Transverse colon (tissue), 4 donors: ENCODE measurements around the gene MTREX.

Source experiments
- EP300 ChIP-seq: sonication (generic); formaldehyde crosslinking; IDR thresholded peaks from one replicate; pipeline ENCODE4 v1.6.1; 2017; ENCODE audit warnings: antibody characterized with exemption, low read depth
- POLR2A ChIP-seq: fragments of 450-650 bp; IDR thresholded peaks from one replicate; pipeline ENCODE4 v1.6.1; 2016; ENCODE audit warnings: antibody characterized with exemption, mild to moderate bottlenecking, moderate library complexity
- POLR2AphosphoS5 ChIP-seq, 3 donors: sonication (generic); formaldehyde crosslinking; IDR thresholded peaks; one replicate each; pipeline ENCODE4 v1.6.1; 2016; ENCODE audit warnings: antibody characterized with exemption in 3 of 3
- TF ChIP-seq, protein P1 (sequence below), 5 experiments: fragments of 200-600 bp in 3 of 5; fragments of 450-650 bp in 2 of 5; sonication (generic) in 3 of 5; IDR thresholded peaks; 1 replicate in 2 of 5; 2 replicates in 3 of 5; pipeline ENCODE4 v1.5.1; 2016 to 2017; ENCODE audit warnings: antibody characterized with exemption in 5 of 5, inconsistent platforms in 3 of 5, mild to moderate bottlenecking in 2 of 5, moderate library complexity in 1 of 5

GRCh38 chr5:55432549-55432948 is 124.8 kb downstream of the MTREX start:
- TF ChIP-seq POLR2AphosphoS5 (IDR thresholded peaks at IDR 0.05) (no peak), POLR2A (no peak), EP300 (no peak)
- TF ChIP-seq, protein P1, sequence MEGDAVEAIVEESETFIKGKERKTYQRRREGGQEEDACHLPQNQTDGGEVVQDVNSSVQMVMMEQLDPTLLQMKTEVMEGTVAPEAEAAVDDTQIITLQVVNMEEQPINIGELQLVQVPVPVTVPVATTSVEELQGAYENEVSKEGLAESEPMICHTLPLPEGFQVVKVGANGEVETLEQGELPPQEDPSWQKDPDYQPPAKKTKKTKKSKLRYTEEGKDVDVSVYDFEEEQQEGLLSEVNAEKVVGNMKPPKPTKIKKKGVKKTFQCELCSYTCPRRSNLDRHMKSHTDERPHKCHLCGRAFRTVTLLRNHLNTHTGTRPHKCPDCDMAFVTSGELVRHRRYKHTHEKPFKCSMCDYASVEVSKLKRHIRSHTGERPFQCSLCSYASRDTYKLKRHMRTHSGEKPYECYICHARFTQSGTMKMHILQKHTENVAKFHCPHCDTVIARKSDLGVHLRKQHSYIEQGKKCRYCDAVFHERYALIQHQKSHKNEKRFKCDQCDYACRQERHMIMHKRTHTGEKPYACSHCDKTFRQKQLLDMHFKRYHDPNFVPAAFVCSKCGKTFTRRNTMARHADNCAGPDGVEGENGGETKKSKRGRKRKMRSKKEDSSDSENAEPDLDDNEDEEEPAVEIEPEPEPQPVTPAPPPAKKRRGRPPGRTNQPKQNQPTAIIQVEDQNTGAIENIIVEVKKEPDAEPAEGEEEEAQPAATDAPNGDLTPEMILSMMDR (IDR thresholded peaks at IDR 0.05): no peak
